Parathyroid adenoma (tissue), 2 donors: ENCODE data around the gene ASPRV1.

Source experiments
- H2AFZ ChIP-seq: fragments of 300-600 bp; sonication (generic); one replicate; pipeline ENCODE4 v1.7.0; 2017; ENCODE audit warnings: antibody characterized with exemption, mild to moderate bottlenecking
- H3K27ac ChIP-seq: fragments of 300-600 bp; sonication (generic); one replicate; pipeline ENCODE4 v1.7.0; 2017
- H3K27me3 ChIP-seq: fragments of 300-600 bp; sonication (generic); one replicate; pipeline ENCODE4 v1.7.0; 2017; ENCODE audit warnings: low read length; ENCODE audit not compliant: control insufficient read depth, insufficient read depth
- H3K36me3 ChIP-seq: fragments of 300-600 bp; sonication (generic); one replicate; pipeline ENCODE4 v1.7.0; 2017; ENCODE audit warnings: low read length; ENCODE audit not compliant: control insufficient read depth, insufficient read depth
- H3K4me1 ChIP-seq: fragments of 300-600 bp; sonication (generic); one replicate; pipeline ENCODE4 v1.7.0; 2017; ENCODE audit warnings: control low read depth
- H3K4me2 ChIP-seq: fragments of 300-600 bp; sonication (generic); one replicate; pipeline ENCODE4 v1.7.0; 2017; ENCODE audit warnings: low read length
- H3K4me3 ChIP-seq: fragments of 300-600 bp; sonication (generic); one replicate; pipeline ENCODE4 v1.7.0; 2017; ENCODE audit warnings: low read depth, low read length
- H3K79me2 ChIP-seq: fragments of 300-600 bp; sonication (generic); one replicate; pipeline ENCODE4 v1.7.0; 2017; ENCODE audit warnings: control low read depth
- H3K9ac ChIP-seq: fragments of 300-600 bp; sonication (generic); one replicate; pipeline ENCODE4 v1.7.0; 2017; ENCODE audit warnings: mild to moderate bottlenecking
- H3K9me3 ChIP-seq: fragments of 300-600 bp; sonication (generic); one replicate; pipeline ENCODE4 v1.7.0; 2017; ENCODE audit warnings: low read length; ENCODE audit not compliant: control insufficient read depth
- TF ChIP-seq, protein P1 (sequence below): fragments of 300-600 bp; sonication (generic); IDR thresholded peaks from one replicate; pipeline ENCODE4 v1.7.0; 2017; ENCODE audit warnings: antibody characterized with exemption, mild to moderate bottlenecking
- donor health status: primary hyperparathyroidism.

Gene ASPRV1

DNA sequence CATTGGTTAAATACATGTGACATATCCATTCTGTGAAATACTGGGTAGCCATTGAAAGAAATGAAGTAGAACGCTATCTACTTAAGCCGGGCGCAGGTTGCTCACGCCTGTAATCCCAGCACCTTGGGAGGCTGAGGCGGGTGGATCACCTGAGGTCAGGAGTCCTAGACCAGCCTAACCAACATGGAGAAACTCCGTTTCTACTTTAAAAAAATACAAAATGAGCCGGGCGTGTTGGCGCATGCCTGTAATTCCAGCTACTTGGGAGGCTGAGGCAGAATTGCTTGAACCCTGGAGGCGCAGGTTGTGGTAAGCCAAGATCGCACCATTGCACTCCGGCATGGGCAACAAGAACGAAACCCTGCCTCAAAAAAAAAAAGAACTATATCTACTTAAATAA lies 45.7 kb upstream of the ASPRV1 start:
- Histone ChIP-seq H3K9ac (no peak overlapping the region), H2AFZ (no peak overlapping the region), H3K9me3 (no peaks in the 10 kb centered on the region), H3K4me3 (no peak overlapping the region), H3K36me3 (no peaks in the 10 kb centered on the region), H3K79me2 (no peaks in the 10 kb centered on the region), H3K4me2 (no peak overlapping the region), H3K27ac (no peak overlapping the region), H3K27me3 (no peaks in the 10 kb centered on the region), H3K4me1 (no peaks in the 10 kb centered on the region)
- TF ChIP-seq, protein P1, sequence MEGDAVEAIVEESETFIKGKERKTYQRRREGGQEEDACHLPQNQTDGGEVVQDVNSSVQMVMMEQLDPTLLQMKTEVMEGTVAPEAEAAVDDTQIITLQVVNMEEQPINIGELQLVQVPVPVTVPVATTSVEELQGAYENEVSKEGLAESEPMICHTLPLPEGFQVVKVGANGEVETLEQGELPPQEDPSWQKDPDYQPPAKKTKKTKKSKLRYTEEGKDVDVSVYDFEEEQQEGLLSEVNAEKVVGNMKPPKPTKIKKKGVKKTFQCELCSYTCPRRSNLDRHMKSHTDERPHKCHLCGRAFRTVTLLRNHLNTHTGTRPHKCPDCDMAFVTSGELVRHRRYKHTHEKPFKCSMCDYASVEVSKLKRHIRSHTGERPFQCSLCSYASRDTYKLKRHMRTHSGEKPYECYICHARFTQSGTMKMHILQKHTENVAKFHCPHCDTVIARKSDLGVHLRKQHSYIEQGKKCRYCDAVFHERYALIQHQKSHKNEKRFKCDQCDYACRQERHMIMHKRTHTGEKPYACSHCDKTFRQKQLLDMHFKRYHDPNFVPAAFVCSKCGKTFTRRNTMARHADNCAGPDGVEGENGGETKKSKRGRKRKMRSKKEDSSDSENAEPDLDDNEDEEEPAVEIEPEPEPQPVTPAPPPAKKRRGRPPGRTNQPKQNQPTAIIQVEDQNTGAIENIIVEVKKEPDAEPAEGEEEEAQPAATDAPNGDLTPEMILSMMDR: no peak

- no peak overlapping the region for H2AFZ ChIP-seq
- H3K4me2 ChIP-seq: no peak overlapping the region
Observed at GRCh38 chr2:70006447-70006784, 45.0 kb upstream of the ASPRV1 start.

GRCh38 chr2:70005752-70006446 lies 44.5 kb upstream of the ASPRV1 start:
- Histone ChIP-seq H3K36me3 (no peaks in the 10 kb centered on the region), H3K27me3 (no peaks in the 10 kb centered on the region), H3K4me2 (no peak overlapping the region), H2AFZ (no peak overlapping the region), H3K9ac (no peak overlapping the region), H3K9me3 (no peaks in the 10 kb centered on the region), H3K27ac (no peak overlapping the region), H3K79me2 (no peaks in the 10 kb centered on the region), H3K4me1 (no peaks in the 10 kb centered on the region), H3K4me3 (no peak overlapping the region)
- TF ChIP-seq, protein P1: no peak

More at GRCh38 chr2:70006447-70006784, 45.0 kb upstream of the ASPRV1 start:
- H3K9me3 ChIP-seq: no peaks in the 10 kb centered on the region
- H3K27ac ChIP-seq: no peak overlapping the region
- no peak overlapping the region for H3K4me3 ChIP-seq
- no peaks in the 10 kb centered on the region for H3K36me3 ChIP-seq
- TF ChIP-seq, protein P1: no peak
- no peak overlapping the region for H3K9ac ChIP-seq
- H3K27me3 ChIP-seq: no peaks in the 10 kb centered on the region
- H3K4me1 ChIP-seq: no peaks in the 10 kb centered on the region
- no peaks in the 10 kb centered on the region for H3K79me2 ChIP-seq

DNA sequence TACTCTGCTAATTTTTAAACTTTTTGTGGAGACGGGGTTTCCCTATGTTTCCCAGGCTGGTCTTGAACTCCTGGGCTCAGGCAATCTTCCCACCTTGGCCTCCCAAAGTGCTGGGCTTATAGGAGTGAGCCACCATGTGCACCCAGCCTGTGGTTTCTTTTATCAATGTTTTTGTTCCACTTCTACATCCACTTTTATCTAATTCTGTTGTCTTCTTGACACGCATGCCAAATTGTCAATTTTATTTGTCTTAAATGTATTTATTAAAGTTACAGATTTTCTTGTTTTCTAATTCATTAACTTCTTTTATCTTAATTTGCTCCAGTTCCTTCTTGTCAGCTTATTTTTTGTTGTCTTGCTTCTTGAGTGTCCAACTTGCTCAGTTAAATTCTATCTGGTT lies 43.8 kb upstream of the ASPRV1 start:
- H3K4me3 ChIP-seq: no peak overlapping the region
- H3K9ac ChIP-seq: no peak overlapping the region
- no peaks in the 10 kb centered on the region for H3K36me3 ChIP-seq
- TF ChIP-seq, protein P1: no peak
- no peaks in the 10 kb centered on the region for H3K79me2 ChIP-seq
- no peaks in the 10 kb centered on the region for H3K9me3 ChIP-seq
- H2AFZ ChIP-seq: no peak overlapping the region
- no peak overlapping the region for H3K4me2 ChIP-seq
- no peaks in the 10 kb centered on the region for H3K4me1 ChIP-seq
- H3K27ac ChIP-seq: no peak overlapping the region
- H3K27me3 ChIP-seq: no peaks in the 10 kb centered on the region
